ENCODE measurements around the gene BCAS1.

DNA sequence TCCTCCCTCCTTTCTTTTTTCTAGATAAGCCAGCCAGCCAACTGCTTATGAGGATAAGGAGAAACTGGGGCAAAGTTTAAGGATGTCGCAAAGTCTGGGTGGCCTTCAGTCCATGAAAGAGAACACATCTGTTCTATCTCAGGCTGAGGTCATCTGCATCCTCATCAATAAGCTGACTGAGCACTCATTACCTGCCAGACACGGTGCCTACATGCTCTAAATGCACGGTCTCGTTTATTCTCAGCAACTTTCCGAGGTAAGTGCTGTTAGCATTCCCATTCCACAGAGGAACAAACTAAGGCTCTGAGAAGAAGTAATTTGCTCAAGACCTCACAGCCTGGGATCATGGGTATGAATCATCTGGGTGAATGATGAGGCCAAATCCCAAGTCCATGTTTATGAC is 133.1 kb downstream of the BCAS1 start:
- no peak for TF ChIP-seq ZNF565 (CRISPR knock-in tag; conservative IDR thresholded peaks at IDR 0.05; ENCODE audit: low read depth)
- TF ChIP-seq, protein P1, sequence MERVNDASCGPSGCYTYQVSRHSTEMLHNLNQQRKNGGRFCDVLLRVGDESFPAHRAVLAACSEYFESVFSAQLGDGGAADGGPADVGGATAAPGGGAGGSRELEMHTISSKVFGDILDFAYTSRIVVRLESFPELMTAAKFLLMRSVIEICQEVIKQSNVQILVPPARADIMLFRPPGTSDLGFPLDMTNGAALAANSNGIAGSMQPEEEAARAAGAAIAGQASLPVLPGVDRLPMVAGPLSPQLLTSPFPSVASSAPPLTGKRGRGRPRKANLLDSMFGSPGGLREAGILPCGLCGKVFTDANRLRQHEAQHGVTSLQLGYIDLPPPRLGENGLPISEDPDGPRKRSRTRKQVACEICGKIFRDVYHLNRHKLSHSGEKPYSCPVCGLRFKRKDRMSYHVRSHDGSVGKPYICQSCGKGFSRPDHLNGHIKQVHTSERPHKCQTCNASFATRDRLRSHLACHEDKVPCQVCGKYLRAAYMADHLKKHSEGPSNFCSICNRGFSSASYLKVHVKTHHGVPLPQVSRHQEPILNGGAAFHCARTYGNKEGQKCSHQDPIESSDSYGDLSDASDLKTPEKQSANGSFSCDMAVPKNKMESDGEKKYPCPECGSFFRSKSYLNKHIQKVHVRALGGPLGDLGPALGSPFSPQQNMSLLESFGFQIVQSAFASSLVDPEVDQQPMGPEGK (CRISPR knock-in tag; IDR thresholded peaks at IDR 0.05; ENCODE audit: borderline replicate concordance): no peak
- TF ChIP-seq, protein P2, sequence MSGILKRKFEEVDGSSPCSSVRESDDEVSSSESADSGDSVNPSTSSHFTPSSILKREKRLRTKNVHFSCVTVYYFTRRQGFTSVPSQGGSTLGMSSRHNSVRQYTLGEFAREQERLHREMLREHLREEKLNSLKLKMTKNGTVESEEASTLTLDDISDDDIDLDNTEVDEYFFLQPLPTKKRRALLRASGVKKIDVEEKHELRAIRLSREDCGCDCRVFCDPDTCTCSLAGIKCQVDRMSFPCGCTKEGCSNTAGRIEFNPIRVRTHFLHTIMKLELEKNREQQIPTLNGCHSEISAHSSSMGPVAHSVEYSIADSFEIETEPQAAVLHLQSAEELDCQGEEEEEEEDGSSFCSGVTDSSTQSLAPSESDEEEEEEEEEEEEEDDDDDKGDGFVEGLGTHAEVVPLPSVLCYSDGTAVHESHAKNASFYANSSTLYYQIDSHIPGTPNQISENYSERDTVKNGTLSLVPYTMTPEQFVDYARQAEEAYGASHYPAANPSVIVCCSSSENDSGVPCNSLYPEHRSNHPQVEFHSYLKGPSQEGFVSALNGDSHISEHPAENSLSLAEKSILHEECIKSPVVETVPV (CRISPR knock-in tag; IDR thresholded peaks at IDR 0.05): no peak
- TF ChIP-seq ZNF8 (CRISPR knock-in tag; IDR thresholded peaks at IDR 0.05): no peak
- no peak for TF ChIP-seq PPARA (CRISPR knock-in tag; IDR thresholded peaks at IDR 0.05; ENCODE audit: borderline replicate concordance)
- no peak for TF ChIP-seq BACH2 (CRISPR knock-in tag; IDR thresholded peaks at IDR 0.05; ENCODE audit: borderline replicate concordance)
- TF ChIP-seq TOX (CRISPR knock-in tag; IDR thresholded peaks at IDR 0.05; ENCODE audit: borderline replicate concordance): no peak
